ENCODE results near the gene ESR1. TPM values are rescaled to one million over a fixed set of nuclear protein-coding genes. Genes with fewer than 3 reads are reported as not detected.

Gene ESR1
- total RNA-seq, 1 experiment from 2014 or later: 0.03 TPM

- DNase-seq (ENCODE audit: low read depth): no peak
Measured at GRCh38 chr6:152091201-152091600, 283.7 kb downstream of the ESR1 start.

DNA sequence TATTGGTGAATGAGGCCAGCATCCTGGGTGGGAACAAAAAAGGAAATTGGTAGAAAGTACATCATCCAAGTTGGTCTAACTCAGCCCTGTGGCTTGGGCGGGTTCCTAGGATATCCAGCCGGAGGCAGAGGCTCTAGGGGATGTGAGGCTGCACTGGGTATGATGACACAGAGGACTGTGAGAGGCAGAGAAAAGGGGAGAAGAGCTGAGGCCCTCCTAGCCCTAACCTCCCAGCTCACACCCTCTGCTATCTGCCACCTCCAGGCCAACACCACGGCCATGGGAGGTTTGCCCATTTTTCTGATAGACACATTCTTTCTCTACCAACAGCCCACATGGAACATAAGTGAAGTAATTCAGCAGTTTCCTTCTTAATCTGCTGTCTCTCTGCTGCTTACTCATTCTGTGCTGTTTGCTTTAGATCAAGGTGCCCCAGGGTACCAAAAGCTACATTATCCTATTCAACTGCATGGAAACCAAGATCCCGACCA is 284.4 kb downstream of the ESR1 start:
- DNase-seq (ENCODE audit: low read depth): peak; percentile 58

- no peak for DNase-seq (ENCODE audit: low read depth)
Measured at GRCh38 chr6:152093711-152094110, 286.2 kb downstream of the ESR1 start.

- no peak for DNase-seq (ENCODE audit: low read depth)
Measured at GRCh38 chr6:152094276-152094675, 286.8 kb downstream of the ESR1 start.

DNA sequence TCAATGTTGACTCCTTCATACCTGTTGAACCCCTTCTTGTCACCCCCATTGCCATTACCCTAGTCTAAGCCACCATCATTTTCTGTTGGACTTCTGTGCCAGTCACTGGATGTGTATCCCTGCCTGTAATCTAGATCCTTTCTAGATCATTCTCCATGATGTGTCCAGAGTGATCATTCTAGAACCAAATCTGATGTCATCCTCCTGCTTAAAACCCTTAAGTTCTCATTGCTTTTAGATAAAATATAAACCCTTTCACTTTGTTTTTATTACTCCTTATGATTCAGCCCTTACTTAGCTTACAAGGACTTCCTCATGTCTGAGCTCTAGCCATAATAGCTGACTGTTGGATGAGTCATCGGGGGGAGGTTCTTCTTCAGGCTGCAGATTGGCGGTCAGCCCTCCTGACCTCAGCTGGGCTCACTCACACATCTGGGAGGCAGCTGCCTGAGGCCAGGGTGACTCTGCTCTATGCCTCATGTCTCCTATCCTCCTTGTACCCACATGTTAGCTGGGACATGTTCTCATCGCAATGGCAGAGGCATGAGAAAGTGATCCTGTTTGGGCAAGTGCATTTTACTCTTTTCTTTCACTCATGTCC is 287.6 kb downstream of the ESR1 start:
- peak; percentile 99 for DNase-seq (ENCODE audit: low read depth)

DNA sequence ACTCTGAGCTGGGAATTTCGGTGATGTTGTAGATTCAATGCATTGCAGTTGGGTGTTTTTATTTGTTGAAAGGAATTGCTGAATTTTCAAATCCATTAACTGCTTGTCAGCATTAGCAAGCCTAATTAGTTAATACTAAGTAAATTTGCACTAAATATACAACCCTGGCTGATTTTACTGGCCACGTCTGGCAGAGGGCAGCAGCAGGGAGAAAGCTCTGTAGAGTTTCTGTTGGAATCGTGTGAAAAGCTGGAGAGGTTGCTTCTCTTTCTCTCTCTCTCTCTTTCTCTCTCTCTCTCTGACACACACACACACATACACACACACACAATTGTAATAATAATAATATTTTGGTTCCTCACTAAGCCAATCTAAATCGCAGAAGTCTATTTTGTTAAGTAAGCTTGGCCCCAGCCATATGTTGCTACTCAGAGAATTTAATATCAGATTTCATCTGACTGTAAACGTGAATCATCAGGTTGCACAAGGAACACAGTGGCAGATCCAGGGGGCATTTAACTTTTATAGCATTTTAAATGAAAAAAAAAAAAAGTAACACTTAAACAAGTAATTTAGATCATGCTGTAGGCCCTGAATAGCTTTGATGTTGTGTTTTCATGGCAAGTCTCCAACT is 289.5 kb downstream of the ESR1 start:
- peak; percentile 74 for DNase-seq (ENCODE audit: low read depth)

- no peak for DNase-seq (ENCODE audit: low read depth)
Measured at GRCh38 chr6:152098683-152099082, 291.2 kb downstream of the ESR1 start.

DNA sequence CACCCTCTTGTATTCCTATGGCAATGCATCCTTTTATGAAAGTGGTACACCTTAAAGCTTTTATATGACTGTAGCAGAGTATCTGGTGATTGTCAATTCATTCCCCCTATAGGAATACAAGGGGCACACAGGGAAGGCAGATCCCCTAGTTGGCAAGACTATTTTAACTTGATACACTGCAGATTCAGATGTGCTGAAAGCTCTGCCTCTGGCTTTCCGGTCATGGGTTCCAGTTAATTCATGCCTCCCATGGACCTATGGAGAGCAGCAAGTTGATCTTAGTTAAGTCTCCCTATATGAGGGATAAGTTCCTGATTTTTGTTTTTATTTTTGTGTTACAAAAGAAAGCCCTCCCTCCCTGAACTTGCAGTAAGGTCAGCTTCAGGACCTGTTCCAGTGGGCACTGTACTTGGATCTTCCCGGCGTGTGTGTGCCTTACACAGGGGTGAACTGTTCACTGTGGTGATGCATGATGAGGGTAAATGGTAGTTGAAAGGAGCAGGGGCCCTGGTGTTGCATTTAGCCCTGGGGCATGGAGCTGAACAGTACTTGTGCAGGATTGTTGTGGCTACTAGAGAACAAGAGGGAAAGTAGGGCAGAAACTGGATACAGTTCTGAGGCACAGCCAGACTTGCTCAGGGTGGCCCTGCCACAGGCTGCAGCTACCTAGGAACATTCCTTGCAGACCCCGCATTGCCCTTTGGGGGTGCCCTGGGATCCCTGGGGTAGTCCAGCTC is 292.1 kb downstream of the ESR1 start:
- DNase-seq (ENCODE audit: low read depth): no peak

DNA sequence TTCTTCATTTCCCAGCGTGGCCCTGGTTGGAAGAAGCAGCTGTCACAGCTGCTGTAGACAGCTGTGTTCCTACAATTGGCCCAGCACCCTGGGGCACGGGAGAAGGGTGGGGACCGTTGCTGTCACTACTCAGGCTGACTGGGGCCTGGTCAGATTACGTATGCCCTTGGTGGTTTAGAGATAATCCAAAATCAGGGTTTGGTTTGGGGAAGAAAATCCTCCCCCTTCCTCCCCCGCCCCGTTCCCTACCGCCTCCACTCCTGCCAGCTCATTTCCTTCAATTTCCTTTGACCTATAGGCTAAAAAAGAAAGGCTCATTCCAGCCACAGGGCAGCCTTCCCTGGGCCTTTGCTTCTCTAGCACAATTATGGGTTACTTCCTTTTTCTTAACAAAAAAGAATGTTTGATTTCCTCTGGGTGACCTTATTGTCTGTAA is 292.7 kb downstream of the ESR1 start:
- DNase-seq (ENCODE audit: low read depth): peak; percentile 74

GRCh38 chr6:152107973-152108372 is 300.5 kb downstream of the ESR1 start:
- no peak for DNase-seq (ENCODE audit: low read depth)

DNA sequence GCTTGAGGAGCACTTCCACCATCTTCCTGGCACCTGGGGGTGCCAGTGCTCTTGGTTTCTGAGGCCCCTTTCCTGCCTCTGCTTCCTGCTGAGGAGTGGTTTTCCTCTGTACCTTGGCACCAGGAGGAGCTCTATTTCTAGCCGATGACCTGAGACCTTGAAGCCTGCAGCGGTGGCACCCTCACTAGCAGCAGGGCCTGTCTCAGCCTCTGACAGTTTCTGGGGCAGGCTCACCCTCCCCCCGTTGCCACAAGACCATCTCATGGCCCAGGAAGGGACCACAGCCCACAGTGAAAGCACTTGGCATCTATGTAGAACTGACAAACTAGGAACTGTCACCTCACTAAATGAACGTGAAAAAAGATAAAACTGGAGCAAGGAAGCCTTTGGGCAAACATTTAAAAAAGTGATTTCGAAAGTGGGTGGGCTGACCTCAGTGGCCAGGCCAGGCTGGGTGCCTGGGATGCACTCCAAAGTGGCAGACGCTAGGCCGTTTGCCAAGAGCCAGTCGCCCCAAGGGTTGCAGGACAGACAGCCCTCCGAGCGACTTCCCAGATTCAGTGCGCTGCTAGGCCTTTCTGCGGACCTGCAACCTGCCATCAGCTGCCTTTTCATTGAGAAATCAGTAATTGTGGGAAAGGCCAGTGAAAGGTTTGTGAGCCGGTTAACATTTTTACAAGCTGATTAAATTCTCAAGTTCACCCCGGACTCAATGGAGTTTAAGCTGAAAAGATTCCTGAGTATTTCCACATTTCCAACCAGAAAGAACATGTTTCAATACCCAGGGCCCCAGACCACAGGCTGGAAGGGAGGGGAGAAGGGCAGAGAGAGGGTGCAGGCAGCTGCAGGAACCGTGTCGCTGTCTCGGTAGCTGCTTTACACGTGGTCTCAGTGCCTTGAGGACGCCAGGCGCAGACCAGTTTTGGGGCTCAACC is 303.7 kb downstream of the ESR1 start:
- no peak for DNase-seq (ENCODE audit: low read depth)

- DNase-seq (ENCODE audit: low read depth): no peak
Measured at GRCh38 chr6:152112491-152113261, 305.2 kb downstream of the ESR1 start.

GRCh38 chr6:152117156-152118133 is 310.0 kb downstream of the ESR1 start:
- DNase-seq (ENCODE audit: low read depth): no peak

DNA sequence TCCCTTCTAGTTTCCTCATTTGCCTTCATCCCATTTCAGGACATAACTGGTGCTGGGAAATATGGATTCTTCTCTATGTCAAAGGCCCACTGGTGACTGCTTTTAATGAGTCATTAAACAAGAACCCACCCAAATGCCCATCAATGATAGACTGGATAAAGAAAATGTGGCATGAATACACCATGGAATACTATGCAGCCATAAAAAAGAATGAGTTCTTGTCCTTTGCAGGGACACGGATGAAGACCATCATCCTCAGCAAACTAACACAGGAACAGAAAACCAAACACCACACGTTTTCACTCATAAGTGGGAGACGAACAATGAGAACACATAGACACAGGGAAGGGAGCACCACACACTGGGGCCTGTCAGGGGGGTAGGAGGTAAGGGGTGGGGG is 310.7 kb downstream of the ESR1 start:
- no peak for DNase-seq (ENCODE audit: low read depth)

- no peak for DNase-seq (ENCODE audit: low read depth)
Measured at GRCh38 chr6:152118678-152119077, 311.2 kb downstream of the ESR1 start.

- DNase-seq (ENCODE audit: low read depth): no peak
Measured at GRCh38 chr6:152119831-152120230, 312.3 kb downstream of the ESR1 start.

- no peak for DNase-seq (ENCODE audit: low read depth)
Measured at GRCh38 chr6:152121910-152122309, 314.4 kb downstream of the ESR1 start.

- no peak for DNase-seq (ENCODE audit: low read depth)
Measured at GRCh38 chr6:152122434-152122833, 315.0 kb downstream of the ESR1 start.

GRCh38 chr6:152123076-152123475 is 315.6 kb downstream of the ESR1 start:
- DNase-seq (ENCODE audit: low read depth): no peak

Data from HT1080 (cell line).